22Rv1 (cell line): ENCODE results near the gene PHACTR4.

Experiments
- H3K27ac ChIP-seq: fragments of 450-650 bp; 2 replicates; pipeline ENCODE4 v1.5.1; 2017
- CTCF ChIP-seq: fragments of 450-650 bp; IDR thresholded peaks from 2 replicates; pipeline ENCODE4 v1.5.1; 2017; ENCODE audit warnings: mild to moderate bottlenecking
- ZFX ChIP-seq: fragments of 450-650 bp; IDR thresholded peaks from 2 replicates; pipeline ENCODE4 v1.6.1; 2017; ENCODE audit warnings: antibody characterized with exemption, borderline replicate concordance

The PHACTR4 gene

GRCh38 chr1:28428012-28428411 lies 58.5 kb downstream of the PHACTR4 start:
- TF ChIP-seq CTCF, result no peak
- TF ChIP-seq ZFX, result no peak
- no peak overlapping the region for H3K27ac ChIP-seq

GRCh38 chr1:28428990-28429520 lies 59.5 kb downstream of the PHACTR4 start:
- TF ChIP-seq CTCF, result no peak
- TF ChIP-seq ZFX, result no peak
- H3K27ac ChIP-seq, result no peak overlapping the region

- TF ChIP-seq ZFX (no peak), CTCF (0 out of 2 replicates have a peak, but pooled peaks have one; percentile 9)
- H3K27ac ChIP-seq, result peak overlapping the region; percentile 82
These were observed 66.8 kb downstream of the PHACTR4 start for GRCh38 chr1:28436211-28436769.

GRCh38 chr1:28437264-28437923 lies 67.9 kb downstream of the PHACTR4 start:
- H3K27ac ChIP-seq, result peak overlapping the region; percentile 82
- TF ChIP-seq CTCF (no peak), ZFX (no peak)

DNA sequence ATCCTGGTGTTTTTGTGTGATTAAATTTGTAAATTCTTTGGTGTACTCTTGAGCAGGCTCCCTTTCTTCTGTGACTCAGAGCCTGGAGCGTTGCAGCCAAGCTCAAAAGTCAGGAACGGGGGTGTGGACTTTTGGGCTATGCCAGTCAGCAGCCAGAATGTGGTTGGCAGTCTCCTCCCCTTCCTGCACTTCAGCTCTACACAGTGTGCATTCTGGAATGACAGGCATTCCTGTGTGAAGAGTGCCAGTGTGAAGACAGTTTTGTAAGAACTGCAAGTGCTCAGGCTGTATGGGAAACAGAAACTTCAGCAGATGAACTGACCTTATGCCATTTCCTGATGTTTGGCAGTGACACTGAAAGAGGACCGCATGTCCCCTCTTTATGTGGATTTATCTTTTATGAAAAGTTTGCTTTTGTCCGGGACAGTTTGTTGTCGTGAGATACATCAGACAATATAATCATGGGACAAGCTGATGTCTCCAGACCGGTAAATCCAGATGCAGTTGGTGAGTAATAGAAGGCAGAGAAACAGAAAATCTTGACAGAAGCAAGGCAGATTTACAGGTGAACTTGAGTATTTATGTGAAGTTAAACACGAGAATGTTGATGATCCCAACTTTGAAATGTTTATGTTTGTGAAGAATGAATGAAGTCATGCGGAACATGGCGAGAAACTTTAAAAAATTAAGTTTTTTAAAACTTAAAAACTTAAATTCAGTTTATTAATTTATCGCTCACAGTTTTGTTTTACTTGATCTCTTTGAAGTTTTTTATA lies 68.6 kb downstream of the PHACTR4 start:
- TF ChIP-seq ZFX (no peak), CTCF (no peak)
- peak overlapping the region; percentile 82 for H3K27ac ChIP-seq

DNA sequence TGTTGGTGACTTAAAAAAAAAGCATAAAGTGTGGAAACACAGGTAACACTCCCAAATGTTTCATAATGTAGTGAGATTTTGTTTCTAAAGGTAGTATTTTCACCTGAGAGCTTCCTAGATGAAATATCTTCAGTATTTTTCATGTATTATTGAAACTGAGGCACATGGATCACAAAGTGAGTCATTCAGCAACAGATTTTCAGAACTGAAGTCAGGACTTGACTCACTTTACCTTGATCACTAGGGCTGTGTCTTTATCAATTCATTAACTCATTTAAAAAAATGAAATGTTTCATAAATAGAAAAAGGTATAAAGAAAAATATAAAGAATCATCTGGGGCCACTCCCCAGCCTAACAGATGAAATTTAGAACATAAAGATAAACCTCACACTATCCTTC lies 69.8 kb downstream of the PHACTR4 start:
- TF ChIP-seq CTCF (no peak), ZFX (no peak)
- H3K27ac ChIP-seq, result peak overlapping the region; percentile 82; the same call in 1 of the 2 replicates
